ENCODE measurements around the gene DBF4B.
A peak's percentile ranks its signal among the peaks of the same experiment; 100 is the strongest.

The DBF4B gene

GRCh38 chr17:44788139-44788538 is 79.7 kb downstream of the DBF4B start:
- peak in 1 of 42 donors; percentile 16 for DNase-seq
- intact Hi-C loops (cut with DNase I), result no loop called here

GRCh38 chr17:44792276-44792675 is 83.8 kb downstream of the DBF4B start:
- no peak for DNase-seq
- intact Hi-C loops (cut with DNase I), result no loop called here

- DNase-seq, result peak in 3 of 42 donors; percentile 27 to 43 (median 40)
- intact Hi-C loops (cut with DNase I), result no loop called here
Observed at GRCh38 chr17:44793885-44794842, 85.7 kb downstream of the DBF4B start.

- intact Hi-C loops (cut with DNase I), result no loop called here
- peak in 3 of 42 donors; percentile 20 to 44 (median 43) for DNase-seq
Observed at GRCh38 chr17:44794851-44795413, 86.5 kb downstream of the DBF4B start.

GRCh38 chr17:44795421-44795820 is 87.0 kb downstream of the DBF4B start:
- DNase-seq, result peak in 1 of 42 donors; percentile 13
- intact Hi-C loops (cut with DNase I), result no loop called here

- intact Hi-C loops (cut with DNase I), result no loop called here
- DNase-seq, result peak in 1 of 42 donors; percentile 25
Observed at GRCh38 chr17:44795928-44796327, 87.5 kb downstream of the DBF4B start.

DNA sequence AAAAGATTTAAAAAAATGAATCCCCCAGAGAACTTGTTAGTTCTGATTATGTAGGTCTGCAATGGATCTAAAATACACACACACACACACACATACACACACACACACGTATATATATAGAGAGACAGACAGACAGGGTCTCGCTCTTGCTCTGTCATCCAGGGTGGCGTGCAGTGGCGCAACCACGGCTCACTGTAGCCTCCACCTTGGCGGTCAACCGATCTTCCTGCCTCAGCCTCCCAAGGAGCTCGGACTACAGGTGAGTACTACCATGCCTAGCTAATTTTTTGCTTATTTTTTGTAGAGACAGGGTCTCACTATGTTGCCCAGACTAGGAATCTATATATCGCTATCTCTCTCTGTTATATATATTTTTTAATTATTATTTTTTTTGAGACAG is 88.3 kb downstream of the DBF4B start:
- no peak for DNase-seq
- intact Hi-C loops (cut with DNase I), result no loop called here

DNA sequence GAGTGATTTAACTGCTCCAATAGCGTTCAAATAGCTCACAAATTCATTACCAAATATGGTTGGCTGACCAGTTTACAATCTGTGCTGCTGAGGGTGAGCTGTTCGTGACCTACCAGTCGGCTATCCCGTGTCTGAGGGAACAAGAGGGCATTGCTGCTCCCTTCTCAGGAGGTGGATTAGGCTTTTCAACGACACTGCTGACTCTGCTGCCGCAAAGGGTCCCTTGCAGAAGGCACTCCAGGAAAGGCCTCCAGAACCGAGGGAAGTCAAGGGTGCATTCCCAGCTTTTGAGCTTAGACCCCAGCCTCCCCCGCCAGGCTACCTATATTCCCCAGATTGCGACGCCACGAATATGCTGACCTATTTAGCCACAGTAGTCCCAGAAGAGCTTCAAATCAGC is 89.3 kb downstream of the DBF4B start:
- intact Hi-C loops (cut with DNase I), result no loop called here
- no peak for DNase-seq

GRCh38 chr17:44798356-44798755 is 89.9 kb downstream of the DBF4B start:
- intact Hi-C loops (cut with DNase I), result no loop called here
- DNase-seq, result no peak
